ENCODE measurements around the gene XXYLT1.
"Not testable (repeated sequence)": the region's sequence is repeated elsewhere in the genome, so short reads cannot be mapped to it uniquely, and the experiment has no call there.

DNA sequence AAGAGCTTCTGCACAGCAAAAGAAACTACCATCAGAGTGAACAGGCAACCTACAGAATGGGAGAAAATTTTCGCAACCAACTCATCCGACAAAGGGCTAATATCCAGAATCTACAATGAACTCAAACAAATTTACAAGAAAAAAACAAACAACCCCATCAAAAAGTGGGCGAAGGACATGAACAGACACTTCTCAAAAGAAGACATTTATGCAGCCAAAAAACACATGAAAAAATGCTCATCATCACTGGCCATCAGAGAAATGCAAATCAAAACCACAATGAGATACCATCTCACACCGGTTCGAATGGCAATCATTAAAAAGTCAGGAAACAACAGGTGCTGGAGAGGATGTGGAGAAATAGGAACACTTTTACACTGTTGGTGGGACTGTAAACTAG lies 52.6 kb downstream of the XXYLT1 start:
- TF ChIP-seq, protein P1, sequence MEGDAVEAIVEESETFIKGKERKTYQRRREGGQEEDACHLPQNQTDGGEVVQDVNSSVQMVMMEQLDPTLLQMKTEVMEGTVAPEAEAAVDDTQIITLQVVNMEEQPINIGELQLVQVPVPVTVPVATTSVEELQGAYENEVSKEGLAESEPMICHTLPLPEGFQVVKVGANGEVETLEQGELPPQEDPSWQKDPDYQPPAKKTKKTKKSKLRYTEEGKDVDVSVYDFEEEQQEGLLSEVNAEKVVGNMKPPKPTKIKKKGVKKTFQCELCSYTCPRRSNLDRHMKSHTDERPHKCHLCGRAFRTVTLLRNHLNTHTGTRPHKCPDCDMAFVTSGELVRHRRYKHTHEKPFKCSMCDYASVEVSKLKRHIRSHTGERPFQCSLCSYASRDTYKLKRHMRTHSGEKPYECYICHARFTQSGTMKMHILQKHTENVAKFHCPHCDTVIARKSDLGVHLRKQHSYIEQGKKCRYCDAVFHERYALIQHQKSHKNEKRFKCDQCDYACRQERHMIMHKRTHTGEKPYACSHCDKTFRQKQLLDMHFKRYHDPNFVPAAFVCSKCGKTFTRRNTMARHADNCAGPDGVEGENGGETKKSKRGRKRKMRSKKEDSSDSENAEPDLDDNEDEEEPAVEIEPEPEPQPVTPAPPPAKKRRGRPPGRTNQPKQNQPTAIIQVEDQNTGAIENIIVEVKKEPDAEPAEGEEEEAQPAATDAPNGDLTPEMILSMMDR (IDR thresholded peaks at IDR 0.05): not testable (repeated sequence)
- not testable (repeated sequence) for TF ChIP-seq POLR2A, POLR2AphosphoS5 (IDR thresholded peaks at IDR 0.05)
